GM15510 (cell line): ENCODE results near the gene RASL10A.

Source experiments
- POLR2A ChIP-seq: IDR thresholded peaks from 3 replicates; pipeline ENCODE4 v1.6.1; 2011; ENCODE audit warnings: borderline replicate concordance; ENCODE audit not compliant: insufficient read length; ENCODE audit errors: extremely low read depth

The RASL10A gene

GRCh38 chr22:29302681-29303465, 12.6 kb downstream of the RASL10A start:
- no peak for TF ChIP-seq POLR2A

- no peak for TF ChIP-seq POLR2A
These were observed 13.2 kb downstream of the RASL10A start for GRCh38 chr22:29302402-29302680.

- TF ChIP-seq POLR2A = no peak
These were observed 13.6 kb downstream of the RASL10A start for GRCh38 chr22:29301716-29302401.

GRCh38 chr22:29300807-29301601, 14.5 kb downstream of the RASL10A start:
- TF ChIP-seq POLR2A = no peak

- no peak for TF ChIP-seq POLR2A
These were observed 15.1 kb downstream of the RASL10A start for GRCh38 chr22:29300467-29300806.

GRCh38 chr22:29299136-29299900, 16.2 kb downstream of the RASL10A start:
- no peak for TF ChIP-seq POLR2A

GRCh38 chr22:29298641-29299040, 16.9 kb downstream of the RASL10A start:
- no peak for TF ChIP-seq POLR2A

GRCh38 chr22:29292379-29292778, 23.1 kb downstream of the RASL10A start:
- TF ChIP-seq POLR2A = no peak

- TF ChIP-seq POLR2A = no peak
These were observed 24.3 kb downstream of the RASL10A start for GRCh38 chr22:29291215-29291614.

GRCh38 chr22:29290061-29290460, 25.4 kb downstream of the RASL10A start:
- TF ChIP-seq POLR2A = no peak

- TF ChIP-seq POLR2A = no peak
These were observed 26.7 kb downstream of the RASL10A start for GRCh38 chr22:29288837-29289236.

- TF ChIP-seq POLR2A = no peak
These were observed 31.3 kb downstream of the RASL10A start for GRCh38 chr22:29284196-29284595.

- TF ChIP-seq POLR2A = no peak
These were observed 37.6 kb downstream of the RASL10A start for GRCh38 chr22:29277927-29278326.

- TF ChIP-seq POLR2A = no peak
These were observed 39.5 kb downstream of the RASL10A start for GRCh38 chr22:29275819-29276565.

GRCh38 chr22:29275167-29275566, 40.3 kb downstream of the RASL10A start:
- no peak for TF ChIP-seq POLR2A

- TF ChIP-seq POLR2A = no peak
These were observed 42.9 kb downstream of the RASL10A start for GRCh38 chr22:29272624-29273023.
